HepG2 (cell line): ENCODE data around the gene BEST3. TPM values are rescaled to one million over a fixed set of nuclear protein-coding genes. Genes with fewer than 3 reads are reported as not detected.
A peak's percentile ranks its signal among the peaks of the same experiment; 100 is the strongest.

Experiments used
- ARNT ChIP-seq: fragments of 450-650 bp; IDR thresholded peaks from 2 replicates; pipeline ENCODE4 v1.6.1; 2017
- ATAD3A ChIP-seq: sonication (generic); formaldehyde crosslinking; IDR thresholded peaks from 2 replicates; pipeline ENCODE4 v1.4.0; 2020; ENCODE audit warnings: missing genetic modification reagents
- ATF2 ChIP-seq: sonication (generic); formaldehyde crosslinking; IDR thresholded peaks from 2 replicates; pipeline ENCODE4 v1.4.0; 2020; ENCODE audit warnings: missing genetic modification reagents
- ATF7 ChIP-seq, 2 experiments: fragments of 450-650 bp in 1 of 2; sonication (generic) in 1 of 2; formaldehyde crosslinking in 1 of 2; IDR thresholded peaks; 2 replicates each; pipeline versions ENCODE4 v1.4.0 to v1.6.1; 2016 to 2020; ENCODE audit warnings: antibody characterized with exemption in 1 of 2, mild to moderate bottlenecking in 1 of 2, missing genetic modification reagents in 1 of 2
- GRHL1 ChIP-seq: sonication (generic); formaldehyde crosslinking; conservative IDR thresholded peaks from 2 replicates; pipeline ENCODE4 v1.8.0; 2022; ENCODE audit warnings: missing genetic modification reagents
- HOXD1 ChIP-seq: sonication (generic); formaldehyde crosslinking; IDR thresholded peaks from 2 replicates; pipeline ENCODE4 v1.5.0; 2020; ENCODE audit warnings: missing genetic modification reagents
- JARID2 ChIP-seq: sonication (generic); formaldehyde crosslinking; IDR thresholded peaks from 2 replicates; pipeline ENCODE4 v1.8.1; 2023; ENCODE audit warnings: missing genetic modification reagents, inconsistent platforms; ENCODE audit not compliant: insufficient replicate concordance
- MAZ ChIP-seq, 2 experiments: sonication (generic) in 1 of 2; formaldehyde crosslinking in 1 of 2; IDR thresholded peaks; 2 replicates each; pipeline versions ENCODE4 v1.5.0 to v1.6.1; 2012 to 2020; ENCODE audit warnings: low read depth in 2 of 2, mild to moderate bottlenecking in 2 of 2, borderline replicate concordance in 1 of 2, improper control_type of control experiment in 1 of 2, low read length in 1 of 2, missing genetic modification reagents in 1 of 2, moderate library complexity in 1 of 2
- SALL2 ChIP-seq: sonication (generic); formaldehyde crosslinking; IDR thresholded peaks from 2 replicates; pipeline ENCODE4 v1.8.1; 2023; ENCODE audit warnings: mild to moderate bottlenecking, missing genetic modification reagents, inconsistent platforms
- TEAD2 ChIP-seq: sonication (generic); formaldehyde crosslinking; IDR thresholded peaks from 2 replicates; pipeline ENCODE4 v1.9.0; 2021; ENCODE audit warnings: missing genetic modification reagents
- ZNF225 ChIP-seq: sonication (generic); formaldehyde crosslinking; IDR thresholded peaks from 2 replicates; pipeline ENCODE4 v1.4.0; 2020; ENCODE audit warnings: mild to moderate bottlenecking, missing genetic modification reagents
- ZNF703 ChIP-seq: sonication (generic); formaldehyde crosslinking; IDR thresholded peaks from 2 replicates; pipeline ENCODE4 v1.5.1; 2020; ENCODE audit warnings: missing genetic modification reagents, mild to moderate bottlenecking, moderate library complexity, borderline replicate concordance
- ZNF766 ChIP-seq: sonication (generic); formaldehyde crosslinking; IDR thresholded peaks from 2 replicates; pipeline ENCODE4 v1.5.0; 2020; ENCODE audit warnings: missing genetic modification reagents, borderline replicate concordance
- polyA plus RNA-seq, 8 experiments: library from polyadenylated mRNA; depleted of rRNA in 3 of 8; stranded (reverse) in 7 of 8; unstranded in 1 of 8; fragments of >200 nt; fragmentation: Illumina TruSeq in 4 of 8; extraction: Trizol in 4 of 8; gene quantifications; 2 replicates each; pipeline versions ENCODE4 v1.2.1 to v1.2.3, GENCODE V29; 2011 to 2016; ENCODE audit warnings: low read depth in 4 of 8, missing spikeins in 1 of 8, mixed read lengths in 1 of 8; ENCODE audit not compliant: insufficient read depth in 1 of 8
- total RNA-seq, 5 experiments: library from RNA; depleted of rRNA; stranded (reverse); fragments of >200 nt; fragmentation: Illumina TruSeq; extraction: Trizol; gene quantifications; 2 replicates each; pipeline ENCODE4 v1.2.3, GENCODE V29; 2016; ENCODE audit warnings: low read depth in 1 of 5
- TF ChIP-seq, protein P1 (sequence below): IDR thresholded peaks from 2 replicates; pipeline ENCODE4 v1.4.0; 2020; ENCODE audit warnings: mild to moderate bottlenecking, missing genetic modification reagents
- TF ChIP-seq, protein P2 (sequence below): sonication (generic); formaldehyde crosslinking; IDR thresholded peaks from 2 replicates; pipeline ENCODE4 v1.4.0; 2020; ENCODE audit warnings: missing genetic modification reagents, borderline replicate concordance
- TF ChIP-seq, protein P3 (sequence below): sonication (generic); formaldehyde crosslinking; IDR thresholded peaks from 2 replicates; pipeline ENCODE4 v1.9.0; 2022; ENCODE audit warnings: missing genetic modification reagents, mild to moderate bottlenecking, borderline replicate concordance

Gene BEST3
- total and polyA plus RNA-seq, 2 of the 13 experiments (the other 11 are each of a cell fraction or from before 2014, with no cell fraction given): not detected

DNA sequence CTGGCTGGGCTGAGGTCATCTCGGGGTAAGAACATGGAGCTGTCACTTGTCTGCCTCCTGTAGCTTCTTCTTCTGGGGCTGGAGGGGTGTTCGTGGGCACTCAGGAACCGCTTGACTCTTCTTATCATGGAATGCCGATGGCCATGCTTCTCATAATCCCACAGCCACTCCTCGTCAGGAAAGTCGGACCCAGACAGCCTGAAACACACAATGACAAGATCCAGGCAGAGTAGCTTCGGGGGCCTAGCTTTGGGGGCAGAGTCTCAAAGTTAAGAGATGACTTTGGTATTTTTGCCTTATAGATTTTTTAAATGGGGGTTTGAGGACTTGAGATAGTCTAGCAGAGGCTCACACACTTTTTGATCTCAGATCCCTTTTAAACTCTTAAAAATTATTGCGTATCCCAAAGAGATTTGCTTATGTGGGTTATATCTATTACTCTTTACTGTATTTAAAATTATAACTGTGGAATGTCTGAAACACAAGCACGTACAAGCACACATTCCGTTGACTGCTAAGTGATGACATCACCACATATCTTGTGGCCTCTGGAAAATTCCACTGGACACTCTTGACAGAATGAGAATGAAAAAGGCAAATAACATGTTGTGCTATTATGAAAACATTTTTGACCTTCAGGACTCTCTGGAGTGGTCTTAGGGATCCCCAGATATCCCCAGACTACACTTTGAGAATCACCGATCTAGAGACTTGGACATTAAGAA is 43.3 kb downstream of the BEST3 start (continued):
- TF ChIP-seq ATF2 (CRISPR knock-in tag) (peak; percentile 38; the same call in 1 of the 2 replicates), ZNF703 (CRISPR knock-in tag) (no peak), ZNF225 (no peak), SALL2 (no peak), JARID2 (no peak), GRHL1 (CRISPR knock-in tag) (no peak), HOXD1 (CRISPR knock-in tag) (no peak), ATAD3A (CRISPR knock-in tag) (no peak), MAZ (IDR thresholded peaks at IDR 0.05; ENCODE audit: borderline replicate concordance, low read depth, low read length) (no peak), MAZ (CRISPR knock-in tag; IDR thresholded peaks at IDR 0.05; ENCODE audit: low read depth) (no peak), ARNT (no peak), TEAD2 (CRISPR knock-in tag) (no peak), ATF7 (IDR thresholded peaks at IDR 0.05) (peak; percentile 94), ATF7 (CRISPR knock-in tag; IDR thresholded peaks at IDR 0.05) (no peak), ZNF766 (CRISPR knock-in tag) (no peak)
- TF ChIP-seq, protein P1, sequence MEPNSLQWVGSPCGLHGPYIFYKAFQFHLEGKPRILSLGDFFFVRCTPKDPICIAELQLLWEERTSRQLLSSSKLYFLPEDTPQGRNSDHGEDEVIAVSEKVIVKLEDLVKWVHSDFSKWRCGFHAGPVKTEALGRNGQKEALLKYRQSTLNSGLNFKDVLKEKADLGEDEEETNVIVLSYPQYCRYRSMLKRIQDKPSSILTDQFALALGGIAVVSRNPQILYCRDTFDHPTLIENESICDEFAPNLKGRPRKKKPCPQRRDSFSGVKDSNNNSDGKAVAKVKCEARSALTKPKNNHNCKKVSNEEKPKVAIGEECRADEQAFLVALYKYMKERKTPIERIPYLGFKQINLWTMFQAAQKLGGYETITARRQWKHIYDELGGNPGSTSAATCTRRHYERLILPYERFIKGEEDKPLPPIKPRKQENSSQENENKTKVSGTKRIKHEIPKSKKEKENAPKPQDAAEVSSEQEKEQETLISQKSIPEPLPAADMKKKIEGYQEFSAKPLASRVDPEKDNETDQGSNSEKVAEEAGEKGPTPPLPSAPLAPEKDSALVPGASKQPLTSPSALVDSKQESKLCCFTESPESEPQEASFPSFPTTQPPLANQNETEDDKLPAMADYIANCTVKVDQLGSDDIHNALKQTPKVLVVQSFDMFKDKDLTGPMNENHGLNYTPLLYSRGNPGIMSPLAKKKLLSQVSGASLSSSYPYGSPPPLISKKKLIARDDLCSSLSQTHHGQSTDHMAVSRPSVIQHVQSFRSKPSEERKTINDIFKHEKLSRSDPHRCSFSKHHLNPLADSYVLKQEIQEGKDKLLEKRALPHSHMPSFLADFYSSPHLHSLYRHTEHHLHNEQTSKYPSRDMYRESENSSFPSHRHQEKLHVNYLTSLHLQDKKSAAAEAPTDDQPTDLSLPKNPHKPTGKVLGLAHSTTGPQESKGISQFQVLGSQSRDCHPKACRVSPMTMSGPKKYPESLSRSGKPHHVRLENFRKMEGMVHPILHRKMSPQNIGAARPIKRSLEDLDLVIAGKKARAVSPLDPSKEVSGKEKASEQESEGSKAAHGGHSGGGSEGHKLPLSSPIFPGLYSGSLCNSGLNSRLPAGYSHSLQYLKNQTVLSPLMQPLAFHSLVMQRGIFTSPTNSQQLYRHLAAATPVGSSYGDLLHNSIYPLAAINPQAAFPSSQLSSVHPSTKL: peak; percentile 10; the same call in 1 of the 2 replicates
- TF ChIP-seq, protein P2, sequence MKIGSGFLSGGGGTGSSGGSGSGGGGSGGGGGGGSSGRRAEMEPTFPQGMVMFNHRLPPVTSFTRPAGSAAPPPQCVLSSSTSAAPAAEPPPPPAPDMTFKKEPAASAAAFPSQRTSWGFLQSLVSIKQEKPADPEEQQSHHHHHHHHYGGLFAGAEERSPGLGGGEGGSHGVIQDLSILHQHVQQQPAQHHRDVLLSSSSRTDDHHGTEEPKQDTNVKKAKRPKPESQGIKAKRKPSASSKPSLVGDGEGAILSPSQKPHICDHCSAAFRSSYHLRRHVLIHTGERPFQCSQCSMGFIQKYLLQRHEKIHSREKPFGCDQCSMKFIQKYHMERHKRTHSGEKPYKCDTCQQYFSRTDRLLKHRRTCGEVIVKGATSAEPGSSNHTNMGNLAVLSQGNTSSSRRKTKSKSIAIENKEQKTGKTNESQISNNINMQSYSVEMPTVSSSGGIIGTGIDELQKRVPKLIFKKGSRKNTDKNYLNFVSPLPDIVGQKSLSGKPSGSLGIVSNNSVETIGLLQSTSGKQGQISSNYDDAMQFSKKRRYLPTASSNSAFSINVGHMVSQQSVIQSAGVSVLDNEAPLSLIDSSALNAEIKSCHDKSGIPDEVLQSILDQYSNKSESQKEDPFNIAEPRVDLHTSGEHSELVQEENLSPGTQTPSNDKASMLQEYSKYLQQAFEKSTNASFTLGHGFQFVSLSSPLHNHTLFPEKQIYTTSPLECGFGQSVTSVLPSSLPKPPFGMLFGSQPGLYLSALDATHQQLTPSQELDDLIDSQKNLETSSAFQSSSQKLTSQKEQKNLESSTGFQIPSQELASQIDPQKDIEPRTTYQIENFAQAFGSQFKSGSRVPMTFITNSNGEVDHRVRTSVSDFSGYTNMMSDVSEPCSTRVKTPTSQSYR (CRISPR knock-in tag): no peak
- TF ChIP-seq, protein P3, sequence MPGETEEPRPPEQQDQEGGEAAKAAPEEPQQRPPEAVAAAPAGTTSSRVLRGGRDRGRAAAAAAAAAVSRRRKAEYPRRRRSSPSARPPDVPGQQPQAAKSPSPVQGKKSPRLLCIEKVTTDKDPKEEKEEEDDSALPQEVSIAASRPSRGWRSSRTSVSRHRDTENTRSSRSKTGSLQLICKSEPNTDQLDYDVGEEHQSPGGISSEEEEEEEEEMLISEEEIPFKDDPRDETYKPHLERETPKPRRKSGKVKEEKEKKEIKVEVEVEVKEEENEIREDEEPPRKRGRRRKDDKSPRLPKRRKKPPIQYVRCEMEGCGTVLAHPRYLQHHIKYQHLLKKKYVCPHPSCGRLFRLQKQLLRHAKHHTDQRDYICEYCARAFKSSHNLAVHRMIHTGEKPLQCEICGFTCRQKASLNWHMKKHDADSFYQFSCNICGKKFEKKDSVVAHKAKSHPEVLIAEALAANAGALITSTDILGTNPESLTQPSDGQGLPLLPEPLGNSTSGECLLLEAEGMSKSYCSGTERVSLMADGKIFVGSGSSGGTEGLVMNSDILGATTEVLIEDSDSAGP (CRISPR knock-in tag): no peak
